Thyroid gland (tissue), 4 donors: Measurements from ENCODE around the gene STX12. TPM values are rescaled to one million over a fixed set of nuclear protein-coding genes. Genes with fewer than 3 reads are reported as not detected.
"Not testable (repeated sequence)": the region's sequence is repeated elsewhere in the genome, so short reads cannot be mapped to it uniquely, and the experiment has no call there.

ENCODE experiments used
- DNase-seq, 2 donors: peaks; one replicate each; pipeline ENCODE4 v3.0.0-alpha.2; 2019
- H3K27ac ChIP-seq, 3 donors: fragments of 200-600 bp; sonication (generic); 1 replicate in 2 of 3; 2 replicates in 1 of 3; pipeline ENCODE4 v1.5.1; 2016 to 2019; ENCODE audit warnings: mild to moderate bottlenecking in 1 of 3, moderate library complexity in 1 of 3
- H3K27me3 ChIP-seq: fragments of 200-600 bp; sonication (generic); one replicate; pipeline ENCODE4 v1.5.1; 2019
- H3K36me3 ChIP-seq, 2 donors: fragments of 200-600 bp; sonication (generic); one replicate each; pipeline ENCODE4 v1.5.1; 2016 to 2019
- H3K4me1 ChIP-seq, 2 donors: fragments of 200-600 bp; sonication (generic); one replicate each; pipeline ENCODE4 v1.5.1; 2017 to 2019
- H3K4me3 ChIP-seq, 3 donors: fragments of 200-600 bp; sonication (generic); replicated peaks in 1 of 3; 1 replicate in 2 of 3; 2 replicates in 1 of 3; pipeline ENCODE4 v1.5.1; 2016; ENCODE audit warnings: mild to moderate bottlenecking in 1 of 3
- H3K9me3 ChIP-seq: fragments of 200-600 bp; sonication (generic); one replicate; pipeline ENCODE4 v1.5.1; 2017
- POLR2A ChIP-seq, 2 donors: fragments of 450-650 bp; IDR thresholded peaks; one replicate each; pipeline ENCODE4 v1.6.1; 2017; ENCODE audit warnings: antibody characterized with exemption in 2 of 2, mild to moderate bottlenecking in 2 of 2, moderate library complexity in 1 of 2
- WGBS, 2 donors: methylation state at CpG; one replicate each; pipeline ENCODE4 v1.1.5; 2017; 5-methylcytosine and 5-hydroxymethylcytosine counted together
- intact Hi-C: fragments of 100-400 bp; cut with DNase I; formaldehyde crosslinking; loops from one replicate; pipeline ENCODE4 v1.15.1; 2023
- total RNA-seq, 4 donors: library from RNA; depleted of rRNA; stranded (reverse); fragments of >200 nt; gene quantifications; one replicate each; pipeline ENCODE4 v1.2.3, GENCODE V29; 2016
- TF ChIP-seq, protein P1 (sequence below), 6 experiments: fragments of 200-600 bp in 3 of 6; fragments of 450-650 bp in 3 of 6; sonication (generic) in 3 of 6; IDR thresholded peaks; one replicate each; pipeline ENCODE4 v1.5.1; 2016 to 2019; ENCODE audit warnings: antibody characterized with exemption in 6 of 6, mild to moderate bottlenecking in 2 of 6, inconsistent platforms in 1 of 6, moderate library complexity in 1 of 6

Gene STX12
- total RNA-seq, 4 donors from 2014 or later = 169 to 265 (median 221) TPM

DNA sequence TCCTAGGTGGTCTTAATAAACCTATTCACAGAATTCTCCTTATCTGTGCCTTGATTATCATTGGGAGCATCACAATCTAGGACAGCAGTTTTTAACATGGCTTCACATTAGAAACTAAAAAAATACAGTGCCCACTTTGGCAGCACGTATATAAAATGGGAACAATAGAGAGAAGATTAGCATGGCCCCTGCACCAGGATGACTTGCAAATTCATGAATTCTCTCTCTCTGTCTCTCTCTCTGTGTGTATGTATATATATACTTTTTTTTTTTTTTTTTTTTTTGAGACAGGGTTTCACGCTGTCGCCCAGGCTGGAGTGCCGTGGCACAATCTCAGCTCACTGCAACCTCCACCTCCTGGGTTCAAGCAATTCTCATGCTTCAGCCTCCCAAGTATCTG is 51.4 kb downstream of the STX12 start:
- Histone ChIP-seq H3K27me3 (no peaks in the 10 kb centered on the region), H3K4me1 (peaks cover 0 to 18% of the 10 kb centered on the region in 2 donors), H3K4me3 (no peak overlapping the region), H3K36me3 (peaks cover 10 to 14% of the 10 kb centered on the region in 2 donors), H3K27ac (no peak overlapping the region), H3K9me3 (no peaks in the 10 kb centered on the region)
- intact Hi-C loops = no loop called here
- 97 to 98% methylated on average over 4 of the region's 4 CpGs for WGBS, 2 donors
- no peak for DNase-seq
- no peak for TF ChIP-seq POLR2A (IDR thresholded peaks at IDR 0.05)
- TF ChIP-seq, protein P1, sequence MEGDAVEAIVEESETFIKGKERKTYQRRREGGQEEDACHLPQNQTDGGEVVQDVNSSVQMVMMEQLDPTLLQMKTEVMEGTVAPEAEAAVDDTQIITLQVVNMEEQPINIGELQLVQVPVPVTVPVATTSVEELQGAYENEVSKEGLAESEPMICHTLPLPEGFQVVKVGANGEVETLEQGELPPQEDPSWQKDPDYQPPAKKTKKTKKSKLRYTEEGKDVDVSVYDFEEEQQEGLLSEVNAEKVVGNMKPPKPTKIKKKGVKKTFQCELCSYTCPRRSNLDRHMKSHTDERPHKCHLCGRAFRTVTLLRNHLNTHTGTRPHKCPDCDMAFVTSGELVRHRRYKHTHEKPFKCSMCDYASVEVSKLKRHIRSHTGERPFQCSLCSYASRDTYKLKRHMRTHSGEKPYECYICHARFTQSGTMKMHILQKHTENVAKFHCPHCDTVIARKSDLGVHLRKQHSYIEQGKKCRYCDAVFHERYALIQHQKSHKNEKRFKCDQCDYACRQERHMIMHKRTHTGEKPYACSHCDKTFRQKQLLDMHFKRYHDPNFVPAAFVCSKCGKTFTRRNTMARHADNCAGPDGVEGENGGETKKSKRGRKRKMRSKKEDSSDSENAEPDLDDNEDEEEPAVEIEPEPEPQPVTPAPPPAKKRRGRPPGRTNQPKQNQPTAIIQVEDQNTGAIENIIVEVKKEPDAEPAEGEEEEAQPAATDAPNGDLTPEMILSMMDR (IDR thresholded peaks at IDR 0.05) = no peak

DNA sequence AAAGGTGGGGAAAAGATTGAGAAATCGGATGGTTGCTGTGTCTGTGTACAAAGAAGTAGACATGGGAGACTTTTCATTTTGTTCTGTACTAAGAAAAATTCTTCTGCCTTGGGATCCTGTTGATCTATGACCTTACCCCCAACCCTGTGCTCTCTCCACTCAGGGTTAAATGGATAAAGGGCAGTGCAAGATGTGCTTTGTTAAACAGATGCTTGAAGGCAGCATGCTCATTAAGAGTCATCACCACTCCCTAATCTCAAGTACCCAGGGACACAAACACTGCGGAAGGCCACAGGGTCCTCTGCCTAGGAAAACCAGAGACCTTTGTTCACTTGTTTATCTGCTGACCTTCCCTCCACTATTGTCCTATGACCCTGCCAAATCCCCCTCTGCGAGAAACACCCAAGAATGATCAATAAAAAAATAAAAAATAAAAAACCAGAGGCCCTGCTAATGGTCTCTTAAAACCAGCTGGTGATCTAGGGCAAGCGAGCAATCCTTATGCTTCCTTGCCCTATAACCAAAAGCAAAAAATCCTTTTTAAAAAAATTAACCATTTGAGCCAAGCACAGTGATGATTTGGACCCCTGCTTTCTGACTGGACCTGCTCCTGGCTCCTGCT is 56.4 kb downstream of the STX12 start:
- H3K27ac ChIP-seq = peak overlapping the region; percentile 92 to 97 (median 94)
- DNase-seq, H3K4me3 ChIP-seq, H3K36me3 ChIP-seq, intact Hi-C loops, H3K27me3 ChIP-seq, H3K9me3 ChIP-seq: not testable (repeated sequence)
- peaks cover 5 to 16% of the 10 kb centered on the region in 2 donors for H3K4me1 ChIP-seq
- 72 to 80% methylated on average over 3 to 4 of the region's 4 CpGs for WGBS, 2 donors

DNA sequence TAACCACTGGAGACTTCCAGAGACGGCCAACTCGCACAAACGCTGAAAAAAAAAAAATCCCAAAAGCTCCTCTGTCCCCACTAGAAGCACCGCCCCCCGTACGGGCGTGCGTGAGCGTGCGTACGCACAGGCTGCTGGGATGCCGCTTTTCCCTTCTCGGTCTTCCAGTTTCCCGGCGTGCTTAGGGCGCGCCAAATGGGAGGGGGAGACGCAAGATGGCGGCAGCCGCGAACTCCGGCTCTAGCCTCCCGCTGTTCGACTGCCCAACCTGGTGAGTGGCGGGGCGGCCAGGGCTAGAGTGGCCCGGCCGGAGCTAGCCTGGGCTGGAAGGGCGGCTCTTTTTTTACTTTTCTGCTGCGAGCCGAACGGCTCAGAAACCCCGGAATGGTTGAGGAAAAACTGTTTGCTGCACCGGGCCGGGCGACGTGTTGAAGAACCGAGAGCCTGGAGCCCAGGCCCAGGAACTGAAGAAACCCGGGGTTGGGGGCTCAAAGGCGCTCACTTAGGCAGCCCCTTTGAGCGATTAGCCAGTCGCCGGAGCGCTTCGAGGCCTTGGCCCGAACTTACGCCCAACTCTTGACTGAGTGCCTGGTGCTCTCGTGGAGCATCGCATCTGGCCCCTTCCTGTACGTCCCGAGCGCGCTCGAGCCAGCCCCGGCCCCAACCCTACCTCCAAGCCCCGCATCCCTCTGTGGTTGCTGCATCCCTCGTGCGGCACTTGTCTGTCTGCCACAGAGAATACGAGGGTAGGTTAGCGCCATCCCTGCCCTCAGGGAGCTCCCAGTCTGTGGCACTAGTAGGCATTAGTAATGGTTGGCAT is 57.8 kb downstream of the STX12 start, which contains the start of gene PPP1R8:
Gene PPP1R8 (plus strand): TSS at position 162 of the 820 bp plus-strand sequence. CDS start 54 bp downstream, at position 216.
- peak in 1 of 2 donors; percentile 83 for TF ChIP-seq POLR2A (IDR thresholded peaks at IDR 0.05)
- TF ChIP-seq, protein P1 (IDR thresholded peaks at IDR 0.05) = no peak
- Histone ChIP-seq H3K4me3 (peak within 1 kb of the TSS; percentile 49 to 99 (median 83)), H3K4me1 (peaks cover 5 to 16% of the 10 kb centered on the region in 2 donors), H3K36me3 (peaks cover 4 to 8% of the 10 kb centered on the region in 2 donors), H3K27ac (peak within 1 kb of the TSS; percentile 92 to 97 (median 94)), H3K9me3 (no peaks in the 10 kb centered on the region), H3K27me3 (no peaks in the 10 kb centered on the region)
- intact Hi-C loops = loop anchor here (10.0 kb wide), 1 partner anchor 156 kb away; the partner anchor contains the start of gene IFI6
- DNase-seq = peak; percentile 94 to 95
- 0 to 2% methylated on average over 20 to 60 of the region's 60 CpGs for WGBS, 2 donors

DNA sequence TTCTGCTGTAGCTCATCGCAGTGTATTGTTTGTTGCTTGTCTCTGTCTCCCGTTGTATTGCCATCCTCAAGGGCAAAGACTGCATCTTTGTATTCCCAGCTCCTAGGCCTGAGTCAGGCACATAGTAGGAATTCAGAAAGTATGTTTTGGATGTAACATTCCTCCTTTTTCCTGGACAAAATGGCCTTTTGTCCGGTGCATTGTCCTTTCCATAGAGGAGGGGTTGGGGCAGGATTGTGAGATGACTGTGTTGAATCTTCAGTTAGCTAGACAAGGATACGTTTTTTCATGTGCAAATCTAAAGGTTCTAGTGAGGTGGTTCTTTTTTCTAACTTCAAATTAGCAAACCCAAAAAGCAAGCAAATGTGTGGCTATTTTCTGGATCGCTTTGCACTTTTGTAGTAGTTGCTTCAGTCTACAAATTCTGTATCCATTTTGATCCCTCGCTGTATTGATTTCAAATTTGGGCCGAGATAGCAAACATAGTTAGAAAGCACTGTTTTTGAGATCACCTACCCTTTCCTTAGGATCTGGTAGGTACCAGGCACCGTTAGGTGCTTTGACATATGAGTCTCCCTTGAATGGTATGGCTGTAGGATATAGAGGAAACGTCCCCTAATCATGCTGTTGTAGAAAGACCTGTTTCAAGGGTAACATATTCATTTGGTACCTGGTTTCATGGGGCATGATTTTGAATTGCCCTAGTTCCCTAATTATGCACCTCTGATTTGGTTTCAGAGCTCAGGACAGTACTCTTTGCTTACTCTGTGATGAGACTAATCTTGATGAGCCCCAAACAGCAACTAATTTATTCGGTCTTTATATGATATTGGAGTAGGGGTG is 58.8 kb downstream of the STX12 start:
- intact Hi-C loops = loop anchor here (10.0 kb wide), 1 partner anchor 157 kb away; the partner anchor contains the start of gene IFI6

More for the DNA sequence above, 58.8 kb downstream of the STX12 start:
- Histone ChIP-seq H3K4me3 (peak overlapping the region in 2 of 3 donors; percentile 83 to 99), H3K4me1 (peaks cover 5 to 16% of the 10 kb centered on the region in 2 donors), H3K27me3 (no peaks in the 10 kb centered on the region), H3K36me3 (peaks cover 4 to 8% of the 10 kb centered on the region in 2 donors), H3K27ac (peak overlapping the region in 1 of 3 donors; percentile 92), H3K9me3 (no peaks in the 10 kb centered on the region)
- TF ChIP-seq, protein P1 (IDR thresholded peaks at IDR 0.05) = no peak
- TF ChIP-seq POLR2A (IDR thresholded peaks at IDR 0.05) = no peak
- 54 to 55% methylated on average over 10 of the region's 10 CpGs for WGBS, 2 donors
- no peak for DNase-seq
